HG02642 (cell line): ENCODE measurements around the gene AMFR.

Experiments used
- ATAC-seq: cut with Tn5 transposase; IDR thresholded peaks from one replicate; pipeline ENCODE4 v1.9.1; 2021; ENCODE audit warnings: mild to moderate bottlenecking; ENCODE audit not compliant: unreplicated experiment, poor library complexity

The AMFR gene

GRCh38 chr16:56350491-56351405, 74.6 kb downstream of the AMFR start:
- no peak for ATAC-seq

- ATAC-seq, result no peak
Measured at GRCh38 chr16:56349711-56350161, 75.6 kb downstream of the AMFR start.

GRCh38 chr16:56349086-56349415, 76.3 kb downstream of the AMFR start:
- ATAC-seq, result no peak

GRCh38 chr16:56348168-56349085, 76.9 kb downstream of the AMFR start:
- ATAC-seq, result no peak

GRCh38 chr16:56347670-56348069, 77.7 kb downstream of the AMFR start:
- no peak for ATAC-seq

- ATAC-seq, result no peak
Measured at GRCh38 chr16:56347166-56347565, 78.2 kb downstream of the AMFR start.

- no peak for ATAC-seq
Measured at GRCh38 chr16:56346131-56346890, 79.0 kb downstream of the AMFR start.

- no peak for ATAC-seq
Measured at GRCh38 chr16:56345406-56346050, 79.8 kb downstream of the AMFR start.

GRCh38 chr16:56344518-56345405, 80.6 kb downstream of the AMFR start:
- ATAC-seq, result no peak

- ATAC-seq, result no peak
Measured at GRCh38 chr16:56343661-56344517, 81.5 kb downstream of the AMFR start.

- ATAC-seq, result no peak
Measured at GRCh38 chr16:56341656-56342399, 83.5 kb downstream of the AMFR start.

GRCh38 chr16:56340864-56341365, 84.4 kb downstream of the AMFR start:
- ATAC-seq, result no peak

GRCh38 chr16:56340416-56340815, 84.9 kb downstream of the AMFR start:
- no peak for ATAC-seq

- no peak for ATAC-seq
Measured at GRCh38 chr16:56339431-56340195, 85.7 kb downstream of the AMFR start.

- ATAC-seq, result no peak
Measured at GRCh38 chr16:56338566-56339318, 86.6 kb downstream of the AMFR start.

GRCh38 chr16:56337858-56338325, 87.5 kb downstream of the AMFR start:
- no peak for ATAC-seq
